ENCODE measurements around the gene LSAMP.

Gene LSAMP

GRCh38 chr3:115960799-115961198, 484.5 kb downstream of the LSAMP start:
- DNase-seq (ENCODE audit: low read depth): no peak
- no peak overlapping the region for H3K4me3 ChIP-seq (ENCODE audit: control insufficient read depth, low read depth, low read length)
- no peak for TF ChIP-seq CTCF (IDR thresholded peaks at IDR 0.05; ENCODE audit: control insufficient read depth, insufficient read depth, low read depth, low read length, missing control alignments)

GRCh38 chr3:115958526-115958925, 486.8 kb downstream of the LSAMP start:
- H3K4me3 ChIP-seq (ENCODE audit: control insufficient read depth, low read depth, low read length): no peak overlapping the region
- no peak for DNase-seq (ENCODE audit: low read depth)
- no peak for TF ChIP-seq CTCF (IDR thresholded peaks at IDR 0.05; ENCODE audit: control insufficient read depth, insufficient read depth, low read depth, low read length, missing control alignments)

DNA sequence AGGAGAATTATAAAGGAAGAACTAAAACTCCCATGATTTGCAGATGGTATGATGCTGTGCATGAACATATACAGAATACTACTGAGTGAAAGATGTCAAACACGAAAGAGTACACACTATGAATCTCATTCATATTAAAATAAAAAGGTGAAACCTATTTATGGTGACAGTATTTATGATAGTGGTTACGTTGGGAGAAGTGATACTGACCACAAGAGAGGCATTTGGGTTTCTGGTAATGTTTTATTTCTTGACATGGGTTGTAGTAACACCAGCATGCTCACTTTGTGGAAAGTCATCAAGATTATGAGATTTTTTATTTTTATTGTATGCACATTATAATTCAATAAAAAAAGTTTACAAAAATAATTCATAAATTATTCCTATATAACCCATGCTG, 498.0 kb downstream of the LSAMP start:
- no peak overlapping the region for H3K4me3 ChIP-seq (ENCODE audit: control insufficient read depth, low read depth, low read length)
- DNase-seq (ENCODE audit: low read depth): no peak
- TF ChIP-seq CTCF (IDR thresholded peaks at IDR 0.05; ENCODE audit: control insufficient read depth, insufficient read depth, low read depth, low read length, missing control alignments): no peak

GRCh38 chr3:115943579-115943978, 501.7 kb downstream of the LSAMP start:
- no peak for TF ChIP-seq CTCF (IDR thresholded peaks at IDR 0.05; ENCODE audit: control insufficient read depth, insufficient read depth, low read depth, low read length, missing control alignments)
- no peak for DNase-seq (ENCODE audit: low read depth)
- H3K4me3 ChIP-seq (ENCODE audit: control insufficient read depth, low read depth, low read length): no peak overlapping the region

GRCh38 chr3:115937054-115937453, 508.2 kb downstream of the LSAMP start:
- TF ChIP-seq CTCF (IDR thresholded peaks at IDR 0.05; ENCODE audit: control insufficient read depth, insufficient read depth, low read depth, low read length, missing control alignments): peak; percentile 41
- no peak overlapping the region for H3K4me3 ChIP-seq (ENCODE audit: control insufficient read depth, low read depth, low read length)
- no peak for DNase-seq (ENCODE audit: low read depth)

DNA sequence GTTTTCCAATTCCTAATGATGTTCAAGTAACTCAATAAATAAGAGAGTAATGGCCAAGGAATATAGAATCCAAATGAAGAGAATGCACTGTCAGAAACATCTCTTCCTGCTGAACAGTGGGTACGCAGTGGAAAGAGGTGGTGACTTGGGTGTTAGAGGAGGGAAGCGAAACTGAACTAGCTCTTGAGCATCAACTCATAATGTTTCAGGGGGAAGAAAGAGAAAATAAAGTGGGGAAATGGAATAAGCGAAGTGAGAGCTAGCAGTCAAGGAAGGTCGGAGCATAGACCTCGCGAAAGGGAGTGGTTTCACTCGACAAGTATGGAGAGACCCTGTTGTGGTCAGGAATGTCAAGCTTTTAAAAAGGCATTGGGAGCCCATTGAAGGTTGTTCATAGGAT, 512.5 kb downstream of the LSAMP start:
- H3K4me3 ChIP-seq (ENCODE audit: control insufficient read depth, low read depth, low read length): no peak overlapping the region
- no peak for DNase-seq (ENCODE audit: low read depth)
- no peak for TF ChIP-seq CTCF (IDR thresholded peaks at IDR 0.05; ENCODE audit: control insufficient read depth, insufficient read depth, low read depth, low read length, missing control alignments)

DNA sequence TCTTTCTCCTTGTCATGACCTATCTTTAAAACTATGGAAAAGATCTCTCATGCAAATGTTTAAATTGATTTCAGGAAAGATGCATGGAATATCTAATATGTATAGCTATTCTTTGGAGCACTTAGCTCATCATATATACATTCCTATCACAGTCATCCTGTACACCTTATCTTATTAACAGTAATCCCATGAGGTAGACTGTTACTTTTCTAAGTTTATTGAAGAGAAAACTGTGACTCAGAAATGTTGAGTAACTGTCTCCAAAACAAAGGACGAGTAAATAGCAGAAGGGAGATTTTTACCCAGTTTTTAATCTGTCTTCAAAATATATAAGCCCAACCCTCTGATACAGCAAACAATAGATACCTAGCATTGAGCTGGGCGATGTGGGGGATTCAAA, 513.7 kb downstream of the LSAMP start:
- no peak for TF ChIP-seq CTCF (IDR thresholded peaks at IDR 0.05; ENCODE audit: control insufficient read depth, insufficient read depth, low read depth, low read length, missing control alignments)
- no peak overlapping the region for H3K4me3 ChIP-seq (ENCODE audit: control insufficient read depth, low read depth, low read length)
- no peak for DNase-seq (ENCODE audit: low read depth)
